GM18867 (cell line): ENCODE measurements around the gene FSIP1.

ENCODE experiments used
- ATAC-seq: cut with Tn5 transposase; IDR thresholded peaks from one replicate; pipeline ENCODE4 v1.9.1; 2021; ENCODE audit warnings: mild to moderate bottlenecking, moderate library complexity; ENCODE audit not compliant: unreplicated experiment

Gene FSIP1

GRCh38 chr15:39690881-39691634 is 91.6 kb downstream of the FSIP1 start:
- ATAC-seq, result no peak

- no peak for ATAC-seq
Measured at GRCh38 chr15:39687965-39688364, 94.7 kb downstream of the FSIP1 start.

GRCh38 chr15:39685999-39686613 is 96.5 kb downstream of the FSIP1 start:
- ATAC-seq, result peak; percentile 41

GRCh38 chr15:39685367-39685766 is 97.3 kb downstream of the FSIP1 start:
- no peak for ATAC-seq

GRCh38 chr15:39684233-39684632 is 98.4 kb downstream of the FSIP1 start:
- no peak for ATAC-seq

- ATAC-seq, result no peak
Measured at GRCh38 chr15:39682366-39682765, 100.3 kb downstream of the FSIP1 start.

GRCh38 chr15:39680868-39681267 is 101.8 kb downstream of the FSIP1 start:
- no peak for ATAC-seq

GRCh38 chr15:39672666-39673065 is 110.0 kb downstream of the FSIP1 start:
- no peak for ATAC-seq

- no peak for ATAC-seq
Measured at GRCh38 chr15:39672184-39672583, 110.5 kb downstream of the FSIP1 start.

GRCh38 chr15:39670687-39671086 is 112.0 kb downstream of the FSIP1 start:
- no peak for ATAC-seq

- no peak for ATAC-seq
Measured at GRCh38 chr15:39669661-39670060, 113.0 kb downstream of the FSIP1 start.

- ATAC-seq, result no peak
Measured at GRCh38 chr15:39669241-39669640, 113.4 kb downstream of the FSIP1 start.

GRCh38 chr15:39668457-39668856 is 114.2 kb downstream of the FSIP1 start:
- no peak for ATAC-seq

GRCh38 chr15:39667382-39668127 is 115.1 kb downstream of the FSIP1 start:
- ATAC-seq, result peak; percentile 49

- no peak for ATAC-seq
Measured at GRCh38 chr15:39666677-39667076, 116.0 kb downstream of the FSIP1 start.

GRCh38 chr15:39665629-39666250 is 116.9 kb downstream of the FSIP1 start:
- no peak for ATAC-seq

GRCh38 chr15:39663704-39664250 is 118.9 kb downstream of the FSIP1 start:
- ATAC-seq, result no peak

GRCh38 chr15:39661776-39662175 is 120.9 kb downstream of the FSIP1 start:
- ATAC-seq, result no peak

- ATAC-seq, result no peak
Measured at GRCh38 chr15:39658740-39659139, 123.9 kb downstream of the FSIP1 start.

- ATAC-seq, result no peak
Measured at GRCh38 chr15:39657668-39658067, 125.0 kb downstream of the FSIP1 start.

- no peak for ATAC-seq
Measured at GRCh38 chr15:39657181-39657580, 125.5 kb downstream of the FSIP1 start.
